GM19438 (cell line): ENCODE results near the gene CFAP73.

Source experiments
- ATAC-seq: cut with Tn5 transposase; IDR thresholded peaks from one replicate; pipeline ENCODE4 v1.9.1; 2021; ENCODE audit warnings: low read depth; ENCODE audit not compliant: unreplicated experiment

CFAP73 gene

GRCh38 chr12:113207613-113208040 is 58.1 kb downstream of the CFAP73 start:
- ATAC-seq = no peak

- ATAC-seq = peak; percentile 79
These were observed 58.8 kb downstream of the CFAP73 start for GRCh38 chr12:113208041-113208934.
